HUES6 (cell line): ENCODE measurements around the gene ZNF341.

Experiments used
- H3K27ac ChIP-seq: 2 replicates; pipeline ENCODE4 v1.7.0; 2013; ENCODE audit warnings: low read depth, mild to moderate bottlenecking, low read length, inconsistent platforms
- H3K27me3 ChIP-seq: 2 replicates; pipeline ENCODE4 v1.6.1; 2013; ENCODE audit warnings: low read length; ENCODE audit not compliant: control insufficient read depth, insufficient read depth
- H3K36me3 ChIP-seq: 2 replicates; pipeline ENCODE4 v1.6.1; 2013; ENCODE audit warnings: low read length; ENCODE audit not compliant: control insufficient read depth, insufficient read depth
- H3K4me1 ChIP-seq: 2 replicates; pipeline ENCODE4 v1.6.1; 2013; ENCODE audit warnings: low read length; ENCODE audit not compliant: control insufficient read depth, insufficient read depth
- H3K4me3 ChIP-seq: 2 replicates; pipeline ENCODE4 v1.5.1; 2013; ENCODE audit warnings: low read depth, low read length
- H3K9ac ChIP-seq: one replicate; pipeline ENCODE4 v1.6.1; 2013; ENCODE audit warnings: mild to moderate bottlenecking, low read length
- H3K9me3 ChIP-seq: 2 replicates; pipeline ENCODE4 v1.6.1; 2013; ENCODE audit warnings: low read depth, low read length; ENCODE audit not compliant: control insufficient read depth, insufficient read depth

Gene ZNF341

DNA sequence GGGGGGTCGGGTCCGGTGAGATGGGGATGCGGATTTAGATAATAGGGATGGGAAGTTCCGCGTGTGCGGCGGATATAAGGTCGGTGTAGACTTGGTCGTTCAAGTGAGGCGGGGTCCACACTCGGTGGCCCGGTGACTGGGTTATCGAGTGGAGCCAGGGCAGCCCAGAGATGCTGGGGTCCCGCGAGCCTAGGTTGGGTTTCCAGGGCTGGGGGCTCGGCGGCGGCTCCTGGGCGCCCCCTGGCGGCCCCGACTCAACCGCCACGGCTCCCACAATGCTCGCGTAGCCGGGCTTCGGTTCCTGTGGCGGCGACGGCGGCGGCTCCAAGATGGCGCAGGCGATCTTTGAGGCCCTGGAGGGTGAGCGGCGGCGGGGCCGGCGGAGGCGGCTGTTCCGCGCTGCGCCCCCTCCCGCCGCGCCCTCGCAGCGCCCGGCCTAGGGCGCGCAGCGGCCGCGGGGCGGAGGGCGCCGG lies at the start of gene ZNF341:
ZNF341 (plus strand) TSS at position 304 of the 473 bp plus-strand sequence; CDS start at position 330, 26 bp downstream.
- H3K36me3 ChIP-seq, result no peaks in the 10 kb centered on the region
- no peaks in the 10 kb centered on the region for H3K27me3 ChIP-seq
- H3K4me1 ChIP-seq, result peaks cover 9% of the 10 kb centered on the region
- peak within 1 kb of the TSS; percentile 59 for H3K27ac ChIP-seq
- H3K9me3 ChIP-seq, result peaks cover 10% of the 10 kb centered on the region
- peak within 1 kb of the TSS; percentile 78 for H3K4me3 ChIP-seq
- H3K9ac ChIP-seq, result peak within 1 kb of the TSS; percentile 82

DNA sequence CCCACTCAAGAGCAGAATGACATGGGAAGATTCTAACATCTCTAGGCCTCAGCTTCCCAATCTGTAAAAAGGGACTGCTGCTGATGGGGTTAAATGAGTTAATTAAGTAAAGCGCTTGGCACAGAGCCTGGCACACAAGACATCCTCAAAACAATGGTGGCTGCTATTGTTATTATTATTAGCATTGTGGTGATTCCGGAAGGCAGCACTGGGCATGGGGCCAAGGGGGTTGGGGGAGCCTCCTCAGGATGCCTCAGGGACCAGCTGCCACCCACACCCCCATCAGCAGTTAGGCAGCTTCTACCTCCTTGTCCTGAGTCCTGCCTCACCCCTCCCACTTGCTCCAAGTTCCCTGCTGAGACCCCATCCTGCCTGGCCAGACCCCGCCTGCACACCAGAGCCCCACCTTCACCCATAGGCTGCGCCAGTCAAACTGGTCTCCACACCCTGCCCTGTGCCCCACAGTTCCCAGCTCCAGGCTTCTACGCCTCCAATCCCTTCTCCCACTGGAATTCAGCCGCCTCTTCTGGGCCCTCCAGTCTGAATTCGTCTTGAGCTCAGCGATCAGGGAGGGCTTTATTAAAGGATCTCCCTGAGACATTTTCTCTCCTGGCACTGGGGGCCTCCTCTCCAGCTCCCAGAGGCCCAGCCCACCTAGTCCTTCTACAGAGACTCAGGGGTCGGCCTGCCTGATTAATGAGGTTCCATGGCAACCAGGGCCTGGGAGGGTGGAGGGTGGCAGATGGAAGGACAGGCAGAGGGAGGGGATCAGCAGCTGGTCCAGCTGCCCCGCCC lies 47.1 kb upstream of the ZNF341 start:
- no peak overlapping the region for H3K27ac ChIP-seq
- H3K9ac ChIP-seq, result peak overlapping the region; percentile 86
- H3K4me3 ChIP-seq, result peak overlapping the region; percentile 86
- peaks cover 10% of the 10 kb centered on the region for H3K36me3 ChIP-seq
- peaks cover 20% of the 10 kb centered on the region for H3K4me1 ChIP-seq
- H3K27me3 ChIP-seq, result peaks cover 8% of the 10 kb centered on the region; the same call in 1 of the 2 replicates
- no peaks in the 10 kb centered on the region for H3K9me3 ChIP-seq

DNA sequence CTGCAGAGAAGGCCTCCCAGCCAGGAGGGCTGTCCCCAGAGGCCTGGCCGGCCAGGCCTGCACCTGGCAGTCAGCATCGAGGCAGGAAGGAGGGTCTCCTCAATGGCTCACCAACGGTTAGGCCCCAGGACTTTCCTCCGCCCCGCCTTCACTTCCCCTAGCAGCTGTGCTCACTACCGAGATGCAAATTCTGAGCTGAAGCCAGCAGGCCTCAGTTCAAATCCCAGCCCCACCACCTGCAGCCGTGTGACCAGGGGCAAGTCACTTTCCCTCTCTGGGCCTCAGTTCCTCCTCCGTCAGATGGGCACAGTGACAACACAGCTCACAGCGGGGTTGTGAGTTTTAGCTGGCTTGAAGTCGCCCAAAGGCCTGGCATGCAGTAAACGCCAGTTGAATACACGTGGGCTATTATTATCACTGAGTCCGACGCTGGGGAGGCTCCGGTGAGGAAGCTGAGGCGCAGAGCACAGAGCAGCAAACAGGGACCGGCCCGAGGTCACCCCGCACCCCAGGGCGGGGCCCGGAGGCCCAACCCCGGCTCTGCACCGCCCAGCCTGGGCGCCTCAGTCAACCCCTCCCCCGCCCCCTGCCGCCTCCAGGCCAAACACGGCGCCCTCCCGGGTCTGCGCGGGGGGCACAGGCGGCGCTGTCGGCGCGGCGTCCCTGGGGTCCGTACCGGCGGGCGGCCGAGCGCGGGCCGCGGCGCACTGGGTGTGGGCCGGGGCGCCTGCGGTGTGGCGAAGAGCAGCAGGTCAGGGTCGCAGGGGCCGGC lies 46.3 kb upstream of the ZNF341 start:
- Histone ChIP-seq H3K27ac (no peak overlapping the region), H3K9ac (peak overlapping the region; percentile 86), H3K4me3 (peak overlapping the region; percentile 86), H3K4me1 (peaks cover 26% of the 10 kb centered on the region), H3K27me3 (peaks cover 8% of the 10 kb centered on the region; the same call in 1 of the 2 replicates), H3K9me3 (no peaks in the 10 kb centered on the region), H3K36me3 (peaks cover 3% of the 10 kb centered on the region; the same call in 1 of the 2 replicates)

DNA sequence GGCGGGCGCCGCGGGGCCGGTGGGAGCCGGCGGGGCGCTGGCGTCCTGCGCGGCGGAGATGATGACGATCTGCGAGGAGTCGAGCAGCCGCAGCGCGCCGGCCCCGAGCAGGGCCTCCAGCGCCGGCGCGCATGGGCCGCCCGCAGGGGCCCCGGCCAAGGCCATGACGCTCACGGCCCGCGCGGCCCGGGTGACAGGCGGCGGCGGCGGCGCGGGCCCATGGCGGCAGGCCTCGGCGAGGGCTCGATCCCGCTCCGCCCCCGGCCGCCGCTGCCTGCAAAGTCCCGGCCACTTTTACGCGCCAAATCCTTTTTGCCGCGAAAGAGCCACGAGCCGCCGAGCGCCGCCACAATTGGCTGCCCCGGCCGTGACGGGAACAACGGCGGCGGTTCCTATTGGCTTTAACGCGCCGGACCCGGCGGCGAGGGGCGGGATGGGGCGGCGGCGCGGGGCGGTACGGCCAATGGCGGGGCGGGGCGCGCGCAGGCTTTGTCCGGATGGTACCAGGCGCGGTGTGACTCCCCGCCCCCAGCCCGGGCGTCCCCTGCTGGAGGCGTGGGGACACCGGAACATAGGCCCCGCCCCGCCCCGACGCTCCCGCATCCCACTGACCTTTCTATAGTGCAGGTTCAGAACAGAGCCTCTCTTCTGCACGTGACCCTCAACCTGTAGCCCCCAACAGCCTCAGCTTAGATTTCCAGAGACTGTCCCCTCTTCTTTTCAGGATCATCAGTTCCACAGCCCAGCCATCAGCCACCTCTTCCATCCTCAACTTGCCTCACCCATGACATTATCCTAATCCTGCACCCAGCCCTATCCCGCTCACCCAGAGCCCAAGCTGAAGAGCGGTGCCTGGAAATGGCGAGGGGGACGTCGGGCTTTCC lies 45.5 kb upstream of the ZNF341 start, which contains the start of gene E2F1:
E2F1 (minus strand) TSS at position 286 of the 884 bp plus-strand sequence; CDS start at position 165, 121 bp downstream.
- peaks cover 26% of the 10 kb centered on the region for H3K4me1 ChIP-seq
- peak within 1 kb of the TSS; percentile 86 for H3K9ac ChIP-seq
- H3K27ac ChIP-seq, result no peak within 1 kb of the TSS
- peaks cover 8% of the 10 kb centered on the region; the same call in 1 of the 2 replicates for H3K27me3 ChIP-seq
- H3K9me3 ChIP-seq, result no peaks in the 10 kb centered on the region
- H3K4me3 ChIP-seq, result peak within 1 kb of the TSS; percentile 86
- no peaks in the 10 kb centered on the region for H3K36me3 ChIP-seq

DNA sequence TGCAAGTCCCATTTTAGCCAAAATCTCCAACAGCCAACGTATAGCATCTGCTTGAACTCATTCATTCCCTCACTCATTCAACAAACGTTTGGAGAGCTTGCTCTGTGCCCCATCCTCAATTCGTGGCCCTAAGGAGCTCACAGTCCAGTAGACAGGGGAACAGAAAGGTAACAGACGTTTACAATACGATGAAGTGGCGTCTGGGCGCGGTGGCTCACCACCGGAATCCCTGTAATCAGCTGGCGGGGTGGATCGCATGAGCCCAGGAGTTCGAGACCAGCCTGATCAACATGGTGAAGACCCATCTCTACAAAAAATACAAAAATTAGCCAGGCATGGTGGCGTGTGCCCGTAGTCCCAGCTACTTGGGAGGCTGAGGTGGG lies 44.8 kb upstream of the ZNF341 start:
- H3K4me1 ChIP-seq, result peaks cover 26% of the 10 kb centered on the region
- H3K27me3 ChIP-seq, result peaks cover 8% of the 10 kb centered on the region; the same call in 1 of the 2 replicates
- H3K36me3 ChIP-seq, result no peaks in the 10 kb centered on the region
- H3K4me3 ChIP-seq, result peak overlapping the region; percentile 40
- peak overlapping the region; percentile 24 for H3K9ac ChIP-seq
- H3K9me3 ChIP-seq, result no peaks in the 10 kb centered on the region
- H3K27ac ChIP-seq, result no peak overlapping the region

DNA sequence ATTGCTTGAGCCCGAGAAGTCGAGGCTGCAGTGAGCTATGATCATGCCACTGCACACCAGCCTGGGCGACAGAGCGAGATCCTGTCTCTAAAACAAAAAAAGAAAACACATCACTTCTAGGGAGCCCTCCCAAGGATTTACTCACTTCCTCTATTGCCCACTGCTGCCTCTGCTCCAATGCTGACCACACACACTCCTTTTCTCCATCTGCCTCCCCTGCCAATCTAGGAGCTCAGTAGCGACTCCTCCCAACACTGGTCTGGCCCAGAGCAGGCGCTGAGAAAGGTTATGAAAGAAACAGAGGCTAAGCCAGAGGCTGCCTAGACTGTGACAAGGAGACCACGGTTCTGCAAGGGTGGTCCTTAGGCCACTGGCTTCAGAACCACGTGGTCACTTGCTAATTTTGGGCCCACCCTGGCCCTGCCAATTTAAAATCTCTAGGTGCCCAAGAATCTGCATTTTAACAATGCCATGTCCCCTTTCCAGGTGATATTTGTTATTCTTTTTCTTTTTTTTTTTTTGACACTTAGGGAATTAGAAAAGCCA lies 44.4 kb upstream of the ZNF341 start:
- peaks cover 8% of the 10 kb centered on the region; the same call in 1 of the 2 replicates for H3K27me3 ChIP-seq
- no peaks in the 10 kb centered on the region for H3K9me3 ChIP-seq
- H3K4me3 ChIP-seq, result no peak overlapping the region
- peaks cover 26% of the 10 kb centered on the region for H3K4me1 ChIP-seq
- peak overlapping the region; percentile 24 for H3K9ac ChIP-seq
- no peak overlapping the region for H3K27ac ChIP-seq
- H3K36me3 ChIP-seq, result no peaks in the 10 kb centered on the region

DNA sequence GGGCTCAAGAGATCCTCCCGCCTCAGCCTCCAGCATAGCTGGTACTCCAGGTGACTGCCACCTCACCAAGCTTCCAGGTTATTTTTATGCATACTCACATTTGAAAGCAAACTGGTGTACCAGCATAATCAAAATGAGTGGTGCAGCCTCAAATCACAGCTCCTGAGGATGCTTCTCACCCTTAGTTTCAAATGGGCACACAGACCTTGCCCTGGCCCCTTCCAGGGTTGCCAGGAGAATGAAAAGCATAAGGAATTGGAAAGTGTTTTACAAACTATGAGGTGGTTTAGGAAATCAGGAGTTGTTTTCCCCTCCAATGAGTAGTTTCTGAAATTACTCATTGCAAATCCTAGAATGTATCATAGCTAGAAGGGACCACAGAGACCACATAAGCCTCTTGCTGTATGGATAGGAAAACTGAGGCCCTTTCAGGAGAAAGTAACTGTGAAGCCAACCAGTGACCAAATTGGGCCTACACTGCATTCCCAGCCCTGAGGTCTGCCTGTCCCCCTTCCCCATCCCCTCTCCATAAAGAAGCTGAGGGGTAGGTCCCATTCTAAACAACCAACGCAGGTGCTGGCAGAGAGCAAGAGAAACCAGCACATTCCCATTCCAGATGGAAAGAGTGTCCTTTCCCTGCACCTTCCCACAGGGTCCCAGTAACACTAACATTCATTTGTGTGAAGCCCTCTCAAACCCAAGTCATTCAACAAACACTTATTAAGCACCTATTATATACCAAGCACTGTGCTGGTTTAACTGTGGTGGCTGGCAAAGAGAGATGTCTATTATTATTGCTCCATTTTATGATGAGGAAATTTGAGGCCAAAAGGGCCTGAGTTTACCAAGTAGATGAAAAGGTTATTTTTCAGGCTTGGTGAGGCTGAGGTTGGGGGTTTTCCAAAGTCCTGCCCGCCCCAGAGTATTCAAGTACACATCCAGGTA lies 43.5 kb upstream of the ZNF341 start:
- Histone ChIP-seq H3K27me3 (peaks cover 8% of the 10 kb centered on the region; the same call in 1 of the 2 replicates), H3K9ac (no peak overlapping the region), H3K27ac (no peak overlapping the region), H3K36me3 (no peaks in the 10 kb centered on the region), H3K9me3 (no peaks in the 10 kb centered on the region), H3K4me3 (no peak overlapping the region), H3K4me1 (peaks cover 26% of the 10 kb centered on the region)

DNA sequence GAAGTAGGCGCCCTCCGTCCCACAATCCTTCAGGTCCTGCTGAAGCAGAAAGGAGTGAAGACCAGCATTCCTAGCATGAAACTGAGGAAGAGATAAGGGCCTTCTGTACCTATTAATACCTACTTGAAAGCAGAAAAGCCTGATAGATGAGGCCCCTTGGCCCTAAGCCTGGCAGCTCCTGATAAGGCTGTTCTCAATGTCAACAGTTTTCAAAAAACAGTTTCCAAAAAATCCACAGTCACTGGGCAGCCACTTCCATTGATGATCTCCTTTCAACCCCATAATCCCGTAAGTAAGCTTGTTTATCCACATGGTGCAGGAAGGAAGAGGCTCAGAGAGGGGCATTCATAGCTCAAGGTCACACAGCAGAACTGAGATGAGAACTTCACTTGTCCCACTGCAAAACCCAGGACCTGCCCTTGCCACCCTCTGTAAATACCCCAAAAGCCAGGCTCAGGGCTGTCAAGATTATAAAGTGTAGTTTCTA lies 42.8 kb upstream of the ZNF341 start:
- Histone ChIP-seq H3K4me1 (peaks cover 26% of the 10 kb centered on the region), H3K27ac (no peak overlapping the region)

DNA sequence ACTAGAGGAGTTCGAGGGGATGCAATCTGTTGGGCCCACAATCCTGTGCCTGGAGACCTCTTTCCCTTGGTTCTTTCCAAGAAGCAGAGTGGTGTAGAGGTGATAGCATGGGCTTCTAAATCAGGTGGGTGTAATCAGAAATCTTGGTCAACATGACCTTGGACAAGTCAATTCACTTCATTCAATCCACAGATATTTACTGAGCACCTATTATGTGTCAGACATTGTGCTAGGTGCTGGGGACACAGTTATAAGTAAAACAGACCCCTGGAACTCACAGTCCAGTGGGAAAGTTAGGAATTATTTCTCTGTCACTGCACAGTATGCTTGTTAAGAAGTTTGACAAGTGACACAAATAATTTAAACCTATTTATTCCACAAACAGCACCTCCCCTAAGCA lies 42.3 kb upstream of the ZNF341 start:
- Histone ChIP-seq H3K9me3 (no peaks in the 10 kb centered on the region), H3K27me3 (peaks cover 8% of the 10 kb centered on the region; the same call in 1 of the 2 replicates), H3K9ac (no peak overlapping the region), H3K36me3 (no peaks in the 10 kb centered on the region), H3K27ac (no peak overlapping the region), H3K4me1 (peaks cover 28% of the 10 kb centered on the region), H3K4me3 (no peak overlapping the region)

More for the DNA sequence above, 42.8 kb upstream of the ZNF341 start:
- Histone ChIP-seq H3K4me3 (no peak overlapping the region), H3K27me3 (peaks cover 8% of the 10 kb centered on the region; the same call in 1 of the 2 replicates), H3K9ac (no peak overlapping the region), H3K36me3 (no peaks in the 10 kb centered on the region), H3K9me3 (no peaks in the 10 kb centered on the region)
